Stomach (tissue), 4 donors: ENCODE results near the gene NELL1.

Experiments
- CTCF ChIP-seq, 7 experiments: fragments of 450-650 bp in 4 of 7; fragments of 200-600 bp in 3 of 7; sonication (generic) in 3 of 7; IDR thresholded peaks; one replicate each; pipeline ENCODE4 v1.5.1; 2016 to 2019; ENCODE audit warnings: antibody characterized with exemption in 7 of 7, control low read depth in 2 of 7, mild to moderate bottlenecking in 1 of 7
- EP300 ChIP-seq: sonication (generic); formaldehyde crosslinking; IDR thresholded peaks from one replicate; pipeline ENCODE4 v1.6.1; 2017; ENCODE audit warnings: antibody characterized with exemption
- POLR2A ChIP-seq, 4 donors: fragments of 450-650 bp; IDR thresholded peaks; one replicate each; pipeline ENCODE4 v1.6.1; 2016; ENCODE audit warnings: antibody characterized with exemption in 4 of 4, control low read depth in 2 of 4, mild to moderate bottlenecking in 1 of 4, moderate library complexity in 1 of 4

- TF ChIP-seq POLR2A (IDR thresholded peaks at IDR 0.05) (no peak), EP300 (no peak), CTCF (IDR thresholded peaks at IDR 0.05) (no peak)
These were observed 264.6 kb downstream of the NELL1 start for GRCh38 chr11:20933958-20934357.
